GM12878 (cell line): ENCODE data around the gene GM2A. TPM values are rescaled to one million over a fixed set of nuclear protein-coding genes. Genes with fewer than 3 reads are reported as not detected.

Source experiments
- ATAC-seq: fragments of 200-7000 bp; cut with Tn5 transposase; 3 replicates; pipeline ENCODE4 v1.9.1; 2020; ENCODE audit warnings: mild to moderate bottlenecking, moderate library complexity
- BruUV-seq: library from RNA; stranded (reverse); fragments of 400-500 nt; replicated peaks from 2 replicates; lab custom pipeline; 2021; lab: Mats Ljungman, UMichigan
- CTCF ChIA-PET: fragments of 300-600 bp; sonication (Branson Sonifier 250); formaldehyde crosslinking; extraction: SDS; loops from one replicate; lab custom pipeline; 2021; ENCODE audit warnings: inconsistent platforms; lab: Yijun Ruan, JAX
- POLR2A ChIA-PET: fragments of 350-600 bp; formaldehyde crosslinking; extraction: SDS; loops from one replicate; lab custom pipeline; 2021; ENCODE audit warnings: inconsistent platforms; lab: Charles Lee
- RAD21 ChIA-PET: fragments of 300-600 bp; sonication (Branson Sonifier 250); formaldehyde crosslinking; loops from one replicate; lab custom pipeline; 2023; ENCODE audit warnings: antibody characterized with exemption; ENCODE audit not compliant: unreplicated experiment; lab: Charles Lee
- SMC1A ChIA-PET: fragments of 300-600 bp; sonication (Branson Sonifier 250); formaldehyde crosslinking; loops from one replicate; lab custom pipeline; 2023; ENCODE audit not compliant: unreplicated experiment, uncharacterized antibody; lab: Charles Lee
- DNase-seq: peaks from one replicate; pipeline ENCODE4 v3.0.0-alpha.2; 2011; ENCODE audit warnings: low read depth, low spot score
- FAIRE-seq: peaks from 3 replicates; lab custom pipeline; 2011; peaks lifted over from hg19 to GRCh38; lab: Jason Lieb, UNC
- H2AFZ ChIP-seq: 2 replicates; pipeline ENCODE4 v1.6.0; 2011; ENCODE audit warnings: low read depth, low read length, control low read depth; ENCODE audit not compliant: control insufficient read depth
- H3K27ac ChIP-seq: 2 replicates; pipeline ENCODE4 v1.5.1; 2011; ENCODE audit warnings: control low read depth; ENCODE audit not compliant: control insufficient read depth, insufficient read depth
- H3K27me3 ChIP-seq, 2 experiments: replicated peaks in 1 of 2; 2 replicates each; pipeline versions ENCODE4 v1.6.0 to v1.6.1; 2011; ENCODE audit warnings: low read length in 1 of 2; ENCODE audit not compliant: control insufficient read depth in 2 of 2, insufficient read depth in 2 of 2
- H3K36me3 ChIP-seq, 2 experiments: 2 replicates each; pipeline ENCODE4 v1.5.1; 2011; ENCODE audit warnings: low read length in 1 of 2; ENCODE audit not compliant: control insufficient read depth in 2 of 2, insufficient read depth in 2 of 2
- H3K4me1 ChIP-seq: 2 replicates; pipeline ENCODE4 v1.6.1; 2011; ENCODE audit warnings: mild to moderate bottlenecking, low read length, moderate library complexity, mixed read lengths; ENCODE audit not compliant: control insufficient read depth, insufficient read depth
- H3K4me2 ChIP-seq: 2 replicates; pipeline ENCODE4 v1.6.0; 2011; ENCODE audit warnings: control low read depth; ENCODE audit not compliant: control insufficient read depth, insufficient read depth
- H3K4me3 ChIP-seq: fragments of 200-600 bp; sonication (generic); 2 replicates; pipeline ENCODE4 v1.5.1; 2016
- H3K79me2 ChIP-seq: 2 replicates; pipeline ENCODE4 v1.6.0; 2011; ENCODE audit warnings: low read length; ENCODE audit not compliant: control insufficient read depth, insufficient read depth
- H3K9ac ChIP-seq: 2 replicates; pipeline ENCODE4 v1.8.0; 2011; ENCODE audit warnings: low read length, control low read depth, mixed read lengths; ENCODE audit not compliant: control insufficient read depth, insufficient read depth
- H3K9me3 ChIP-seq: replicated peaks from 3 replicates; pipeline ENCODE4 v1.5.1; 2011; ENCODE audit warnings: mild to moderate bottlenecking, low read length; ENCODE audit not compliant: control insufficient read depth, insufficient read depth
- H4K20me1 ChIP-seq: 2 replicates; pipeline ENCODE4 v1.6.0; 2011; ENCODE audit not compliant: control insufficient read depth, insufficient read depth
- CHD2 ChIP-seq: IDR thresholded peaks from 2 replicates; pipeline ENCODE4 v1.6.1; 2011; ENCODE audit warnings: low read depth, low read length, improper control_type of control experiment, borderline replicate concordance
- CHD4 ChIP-seq: fragments of 200-600 bp; sonication (generic); IDR thresholded peaks from 2 replicates; pipeline ENCODE4 v1.6.1; 2016; ENCODE audit warnings: mild to moderate bottlenecking
- EED ChIP-seq: sonication (generic); IDR thresholded peaks from 2 replicates; pipeline ENCODE4 v1.6.1; 2016; ENCODE audit warnings: antibody characterized with exemption, low read depth
- NR2C1 ChIP-seq: fragments of 450-650 bp; IDR thresholded peaks from 2 replicates; pipeline ENCODE4 v1.6.1; 2017; ENCODE audit warnings: antibody characterized with exemption, mild to moderate bottlenecking, moderate library complexity
- RBBP5 ChIP-seq: fragments of 200-600 bp; sonication (generic); conservative IDR thresholded peaks from 2 replicates; pipeline ENCODE4 v1.6.1; 2016
- SP1 ChIP-seq: IDR thresholded peaks from one replicate; pipeline ENCODE4 v1.6.1; 2011; ENCODE audit warnings: low read depth, low read length
- WGBS: methylation state at CpG from one replicate; pipeline ENCODE4 v1.1.6; 2016; ENCODE audit warnings: low lambda C conversion rate; ENCODE audit not compliant: insufficient replicate concordance, insufficient coverage; ENCODE audit errors: missing lambda C conversion rate; 5-methylcytosine and 5-hydroxymethylcytosine counted together
- in situ Hi-C: fragments of 300-500 bp; cut with MboI; formaldehyde crosslinking; loops from 9 replicates; pipeline ENCODE4 v1.14.3; 2018; ENCODE audit warnings: mixed read lengths
- intact Hi-C: fragments of 100-400 bp; cut with micrococcal nuclease; formaldehyde crosslinking; loops from one replicate; pipeline ENCODE4 v1.14.2; 2022; ENCODE audit not compliant: unreplicated experiment
- polyA plus RNA-seq, 11 experiments: library from polyadenylated mRNA; depleted of rRNA in 4 of 11; unstranded in 6 of 11; stranded (reverse) in 5 of 11; fragments of >200 nt; fragmentation: Nextera tagmentation in 4 of 11; fragmentation: Illumina TruSeq in 1 of 11; extraction: Ambion mirVana in 4 of 11; extraction: Trizol in 1 of 11; gene quantifications; 1 replicate in 1 of 11; 2 replicates in 10 of 11; pipeline versions ENCODE4 v1.2.1 to v1.2.3, GENCODE V29; 2011 to 2016; ENCODE audit warnings: inconsistent platforms in 2 of 11, missing spikeins in 2 of 11, low read depth in 1 of 11
- total RNA-seq, 4 experiments: library from RNA; depleted of rRNA in 3 of 4; stranded (reverse); fragments of >200 nt in 3 of 4; fragmentation: Illumina TruSeq in 1 of 4; extraction: Trizol in 1 of 4; gene quantifications; 2 replicates each; pipeline versions ENCODE4 v1.2.1 to v1.2.3, GENCODE V29; 2013 to 2021

GM2A gene
- total and polyA plus RNA-seq, 10 of the 15 experiments (the other 5 are each of a cell fraction or from before 2014, with no cell fraction given): 33.6 to 106 (median 68.2) TPM

DNA sequence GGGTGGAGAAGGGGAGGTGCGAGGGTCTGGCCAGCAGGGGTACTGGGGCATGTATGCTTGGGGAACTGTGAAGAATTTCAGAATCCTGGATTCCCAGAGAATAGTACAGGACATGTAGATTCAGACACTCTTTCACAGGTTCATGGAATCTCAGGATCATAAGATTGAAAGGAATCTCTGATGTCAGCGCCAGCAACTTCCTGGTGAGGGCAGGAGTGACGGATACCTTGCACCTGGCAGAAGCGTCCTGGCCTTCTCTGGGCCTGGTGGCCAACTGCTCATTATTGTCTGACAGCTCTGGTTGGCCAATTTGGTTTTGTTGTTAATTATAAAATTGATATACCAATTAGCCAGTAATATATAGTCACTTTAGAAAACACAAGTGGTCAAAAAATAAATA is 6.9 kb downstream of the GM2A start (continued):
- TF ChIP-seq RBBP5 (no peak), CHD4 (no peak), CHD2 (no peak), SP1 (no peak), NR2C1 (no peak)

GRCh38 chr5:151262532-151262931 is 9.5 kb downstream of the GM2A start:
- no peak overlapping the region; the same call in 1 of the 2 replicates for H3K4me2 ChIP-seq
- H3K79me2 ChIP-seq: peaks cover 29% of the 10 kb centered on the region
- no peak overlapping the region for H3K9ac ChIP-seq
- CTCF ChIA-PET: interaction anchor here (0.9 to 2.4 kb wide), 3 partner anchors 36 to 461 kb away, joined by 3 to 7 read pairs (median 3); no protein-coding TSS in a partner anchor
- DNase-seq: no peak
- peaks cover 19 to 25% of the 10 kb centered on the region in 2 experiments for H3K36me3 ChIP-seq
- SMC1A ChIA-PET: interaction anchor here (1.0 kb wide), 1 partner anchor 8 kb away, joined by 3 read pairs; no protein-coding TSS in a partner anchor
- POLR2A ChIA-PET: interaction anchor here (0.5 to 0.6 kb wide), 2 partner anchors 10 to 506 kb away, joined by 3 read pairs; no protein-coding TSS in a partner anchor
- intact Hi-C loops: no loop called here
- no peak overlapping the region for H2AFZ ChIP-seq
- WGBS: 86% methylated on average over 3 of the region's 3 CpGs
- no peak overlapping the region for H3K27ac ChIP-seq
- H4K20me1 ChIP-seq: no peaks in the 10 kb centered on the region
- RAD21 ChIA-PET: no interaction called here
- H3K4me1 ChIP-seq: peaks cover 14% of the 10 kb centered on the region
- in situ Hi-C loops: no loop called here
- H3K27me3 ChIP-seq: no peaks in the 10 kb centered on the region
- H3K4me3 ChIP-seq: no peak overlapping the region
- TF ChIP-seq EED: no peak
- ATAC-seq: no peak
- H3K9me3 ChIP-seq: no peaks in the 10 kb centered on the region
- BruUV-seq: no TSS peak
- no peak for FAIRE-seq
